Endodermal cell (in vitro differentiated cells): ENCODE measurements around the gene AHSA1. TPM values are rescaled to one million over a fixed set of nuclear protein-coding genes. Genes with fewer than 3 reads are reported as not detected.

ENCODE experiments used
- DNase-seq: peaks from one replicate; pipeline ENCODE4 v3.0.0-alpha.2; 2017
- H3K27ac ChIP-seq: 2 replicates; pipeline ENCODE4 v1.5.1; 2013; ENCODE audit warnings: mild to moderate bottlenecking, low read depth, low read length, moderate library complexity
- H3K27me3 ChIP-seq: 2 replicates; pipeline ENCODE4 v1.6.1; 2013; ENCODE audit warnings: mild to moderate bottlenecking, low read length, moderate library complexity; ENCODE audit not compliant: insufficient read depth, control insufficient read depth, poor library complexity, severe bottlenecking
- H3K36me3 ChIP-seq: 2 replicates; pipeline ENCODE4 v1.7.0; 2013; ENCODE audit warnings: mild to moderate bottlenecking, low read length, moderate library complexity; ENCODE audit not compliant: control insufficient read depth, insufficient read depth
- H3K4me1 ChIP-seq: one replicate; pipeline ENCODE4 v1.7.0; 2013; ENCODE audit warnings: low read length; ENCODE audit not compliant: control insufficient read depth, insufficient read depth
- H3K4me3 ChIP-seq: 2 replicates; pipeline ENCODE4 v1.5.1; 2013; ENCODE audit warnings: mild to moderate bottlenecking, low read length, moderate library complexity
- H3K9ac ChIP-seq: 2 replicates; pipeline ENCODE4 v1.6.1; 2013; ENCODE audit warnings: mild to moderate bottlenecking, low read length, moderate library complexity; ENCODE audit not compliant: poor library complexity, severe bottlenecking; ENCODE audit errors: extremely low read depth
- H3K9me3 ChIP-seq: 2 replicates; pipeline ENCODE4 v1.6.1; 2013; ENCODE audit warnings: mild to moderate bottlenecking, low read length, moderate library complexity; ENCODE audit not compliant: control insufficient read depth
- H3K27ac Mint-ChIP-seq: 2 replicates; pipeline ENCODE4 v1.8.0; 2020; ENCODE audit warnings: mixed read lengths
- H3K27me3 Mint-ChIP-seq: 2 replicates; pipeline ENCODE4 v1.8.0; 2021; ENCODE audit warnings: mild to moderate bottlenecking, mixed read lengths; ENCODE audit not compliant: insufficient read depth
- H3K36me3 Mint-ChIP-seq: 2 replicates; pipeline ENCODE4 v1.8.0; 2020; ENCODE audit warnings: low read depth, mixed read lengths
- H3K4me1 Mint-ChIP-seq: 2 replicates; pipeline ENCODE4 v1.8.0; 2020; ENCODE audit warnings: mixed read lengths
- H3K4me3 Mint-ChIP-seq: 2 replicates; pipeline ENCODE4 v1.8.0; 2020; ENCODE audit warnings: mild to moderate bottlenecking, moderate library complexity, mixed read lengths
- H3K9me3 Mint-ChIP-seq: 2 replicates; pipeline ENCODE4 v1.8.0; 2020; ENCODE audit warnings: mild to moderate bottlenecking, mixed read lengths
- CTCF ChIP-seq: fragments of 200-600 bp; sonication (generic); conservative IDR thresholded peaks from 2 replicates; pipeline ENCODE4 v1.5.0; 2021; ENCODE audit warnings: antibody characterized with exemption, mild to moderate bottlenecking
- WGBS, 2 experiments: methylation state at CpG; one replicate each; pipeline versions ENCODE4 v1.1.5 to v1.1.7; 2013; ENCODE audit warnings: missing lambda C conversion rate in 2 of 2, mixed read lengths in 1 of 2; ENCODE audit not compliant: insufficient coverage in 1 of 2, insufficient read length in 1 of 2; 5-methylcytosine and 5-hydroxymethylcytosine counted together
- total RNA-seq, 2 donors: library from RNA; stranded (reverse); fragmentation: NEBNext Ultra II Directional in 1 of 2; extraction: Animal tissue kit (Norgen Biotek cat#: 25700) in 1 of 2; gene quantifications; 2 replicates in 1 of 2; 3 replicates in 1 of 2; pipeline ENCODE4 v1.2.1, GENCODE V29; 2021

AHSA1 gene
- total RNA-seq, 2 donors from 2014 or later, result 151 to 178 TPM

- H3K4me1 ChIP-seq, result no peaks in the 10 kb centered on the region
- H3K9ac ChIP-seq, result no peak overlapping the region
- H3K36me3 ChIP-seq, result peaks cover 91% of the 10 kb centered on the region
- H3K4me3 ChIP-seq, result no peak overlapping the region
- Mint-ChIP-seq H3K9me3 (peaks cover 10% of the 10 kb centered on the region), H3K36me3 (peaks cover 87% of the 10 kb centered on the region), H3K27me3 (no peaks in the 10 kb centered on the region), H3K27ac (no peak overlapping the region), H3K4me3 (no peak overlapping the region), H3K4me1 (no peaks in the 10 kb centered on the region)
- peak; percentile 48 for DNase-seq
- WGBS, 2 experiments, result 83 to 94% methylated on average over 1 to 3 of the region's 3 CpGs
- H3K9me3 ChIP-seq, result peaks cover 17% of the 10 kb centered on the region
- no peak overlapping the region for H3K27ac ChIP-seq
- TF ChIP-seq CTCF, result no peak
- H3K27me3 ChIP-seq, result no peaks in the 10 kb centered on the region
Measured at GRCh38 chr14:77424862-77425261, 33.0 kb upstream of the AHSA1 start.

GRCh38 chr14:77426396-77426795 lies 31.5 kb upstream of the AHSA1 start:
- no peaks in the 10 kb centered on the region for H3K4me1 Mint-ChIP-seq
- Histone ChIP-seq H3K9me3 (peaks cover 2% of the 10 kb centered on the region), H3K9ac (no peak overlapping the region), H3K27ac (no peak overlapping the region), H3K27me3 (no peaks in the 10 kb centered on the region), H3K4me3 (no peak overlapping the region), H3K4me1 (no peaks in the 10 kb centered on the region), H3K36me3 (peaks cover 86% of the 10 kb centered on the region)
- H3K27ac Mint-ChIP-seq, result no peak overlapping the region
- TF ChIP-seq CTCF, result no peak
- DNase-seq, result no peak
- no peaks in the 10 kb centered on the region for H3K9me3 Mint-ChIP-seq
- H3K4me3 Mint-ChIP-seq, result no peak overlapping the region
- WGBS, 2 experiments, result 95 to 100% methylated on average over 1 to 3 of the region's 3 CpGs
- H3K27me3 Mint-ChIP-seq, result no peaks in the 10 kb centered on the region
- H3K36me3 Mint-ChIP-seq, result peaks cover 85% of the 10 kb centered on the region

- TF ChIP-seq CTCF, result no peak
- WGBS, 2 experiments, result 89 to 97% methylated on average over 3 of the region's 3 CpGs
- Histone ChIP-seq H3K27ac (no peak overlapping the region), H3K9me3 (no peaks in the 10 kb centered on the region), H3K4me3 (no peak overlapping the region), H3K9ac (no peak overlapping the region), H3K27me3 (no peaks in the 10 kb centered on the region), H3K4me1 (no peaks in the 10 kb centered on the region), H3K36me3 (peaks cover 79% of the 10 kb centered on the region)
- Mint-ChIP-seq H3K4me1 (no peaks in the 10 kb centered on the region), H3K36me3 (peaks cover 73% of the 10 kb centered on the region), H3K27ac (no peak overlapping the region), H3K4me3 (no peak overlapping the region), H3K27me3 (no peaks in the 10 kb centered on the region), H3K9me3 (no peaks in the 10 kb centered on the region)
- DNase-seq, result no peak
Measured at GRCh38 chr14:77436042-77436441, 21.9 kb upstream of the AHSA1 start.
